Measurements from ENCODE around the gene KLK13.

The KLK13 gene

DNA sequence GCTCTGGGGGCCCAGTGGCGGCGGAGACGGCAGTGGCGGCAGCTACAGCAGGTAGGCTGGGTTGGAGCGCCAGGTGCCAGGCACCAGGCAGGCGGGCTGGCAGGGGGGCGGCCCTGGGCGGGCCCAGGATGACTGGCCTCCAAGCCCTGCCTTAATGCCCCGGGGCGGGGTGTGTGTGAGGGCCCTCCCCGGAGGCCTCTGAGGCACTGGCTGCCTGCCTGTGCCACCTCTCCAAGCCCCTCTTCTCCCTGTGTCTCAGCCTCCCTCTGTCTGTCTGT is 38.4 kb downstream of the KLK13 start, which contains the start of gene KLK11:
Gene KLK11 (minus strand): TSS at position 63 of the 278 bp plus-strand sequence. CDS start 985 bp downstream, outside the sequence.
- TF ChIP-seq ARNTL (CRISPR knock-in tag; IDR thresholded peaks at IDR 0.05; ENCODE audit: borderline replicate concordance, low read depth): no peak
- TF ChIP-seq ZNF70 (CRISPR knock-in tag; IDR thresholded peaks at IDR 0.05): no peak
- TF ChIP-seq ZNF565 (CRISPR knock-in tag; conservative IDR thresholded peaks at IDR 0.05; ENCODE audit: low read depth): no peak
- no peak for TF ChIP-seq RARB (CRISPR knock-in tag; IDR thresholded peaks at IDR 0.05)
- no peak for TF ChIP-seq ZFP3 (CRISPR knock-in tag; IDR thresholded peaks at IDR 0.05)
- TF ChIP-seq, protein P1, sequence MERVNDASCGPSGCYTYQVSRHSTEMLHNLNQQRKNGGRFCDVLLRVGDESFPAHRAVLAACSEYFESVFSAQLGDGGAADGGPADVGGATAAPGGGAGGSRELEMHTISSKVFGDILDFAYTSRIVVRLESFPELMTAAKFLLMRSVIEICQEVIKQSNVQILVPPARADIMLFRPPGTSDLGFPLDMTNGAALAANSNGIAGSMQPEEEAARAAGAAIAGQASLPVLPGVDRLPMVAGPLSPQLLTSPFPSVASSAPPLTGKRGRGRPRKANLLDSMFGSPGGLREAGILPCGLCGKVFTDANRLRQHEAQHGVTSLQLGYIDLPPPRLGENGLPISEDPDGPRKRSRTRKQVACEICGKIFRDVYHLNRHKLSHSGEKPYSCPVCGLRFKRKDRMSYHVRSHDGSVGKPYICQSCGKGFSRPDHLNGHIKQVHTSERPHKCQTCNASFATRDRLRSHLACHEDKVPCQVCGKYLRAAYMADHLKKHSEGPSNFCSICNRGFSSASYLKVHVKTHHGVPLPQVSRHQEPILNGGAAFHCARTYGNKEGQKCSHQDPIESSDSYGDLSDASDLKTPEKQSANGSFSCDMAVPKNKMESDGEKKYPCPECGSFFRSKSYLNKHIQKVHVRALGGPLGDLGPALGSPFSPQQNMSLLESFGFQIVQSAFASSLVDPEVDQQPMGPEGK (CRISPR knock-in tag; IDR thresholded peaks at IDR 0.05; ENCODE audit: borderline replicate concordance): no peak
- TF ChIP-seq TOX (CRISPR knock-in tag; IDR thresholded peaks at IDR 0.05; ENCODE audit: borderline replicate concordance): no peak
- TF ChIP-seq ZFP30 (CRISPR knock-in tag; IDR thresholded peaks at IDR 0.05): no peak
- ATAC-seq: no peak

DNA sequence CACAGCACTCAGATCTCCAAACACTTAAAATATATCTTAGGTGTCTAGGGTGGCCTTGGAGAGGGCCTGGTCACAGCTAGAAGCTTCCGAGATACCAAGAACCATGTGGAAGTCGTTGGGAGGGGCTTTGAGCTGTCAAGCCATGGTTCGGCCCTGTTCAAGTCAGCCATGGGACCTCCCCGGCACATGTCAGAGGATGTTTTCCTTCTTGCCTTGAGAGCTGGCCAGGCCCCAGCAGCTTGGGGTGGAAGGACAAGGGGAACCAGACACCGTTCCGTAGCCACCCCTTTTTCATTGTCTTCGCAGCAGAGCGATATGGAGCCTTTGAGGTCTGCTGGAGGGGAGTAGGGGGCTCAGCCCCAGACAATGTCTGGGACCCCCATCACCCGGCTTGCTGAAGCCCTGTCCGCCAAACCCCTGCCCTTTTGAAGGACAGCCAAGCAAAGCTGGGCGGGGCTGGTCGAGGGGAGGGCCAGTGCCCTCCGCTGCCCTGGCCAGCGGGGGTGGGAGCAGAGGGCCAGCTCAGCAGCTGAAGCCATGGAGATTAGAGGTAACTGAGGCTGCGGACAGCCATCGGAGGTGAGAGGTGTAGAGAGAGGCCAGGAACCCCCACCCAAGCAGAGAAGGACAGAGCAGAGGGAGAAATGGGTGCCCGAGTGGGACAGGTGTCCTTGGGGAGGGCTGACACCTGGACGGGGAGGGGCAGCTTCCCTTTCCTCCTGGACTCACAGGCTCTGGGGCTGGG is 38.9 kb downstream of the KLK13 start:
- TF ChIP-seq OSR1 (CRISPR knock-in tag; IDR thresholded peaks at IDR 0.05) (no peak), BACH2 (CRISPR knock-in tag; IDR thresholded peaks at IDR 0.05; ENCODE audit: borderline replicate concordance) (no peak), GLIS3 (CRISPR knock-in tag; IDR thresholded peaks at IDR 0.05) (no peak), POU6F1 (CRISPR knock-in tag; IDR thresholded peaks at IDR 0.05; ENCODE audit: borderline replicate concordance, low read depth) (no peak), CSDC2 (CRISPR knock-in tag; IDR thresholded peaks at IDR 0.05) (no peak), ISL1 (CRISPR knock-in tag; IDR thresholded peaks at IDR 0.05) (no peak), TOX (CRISPR knock-in tag; IDR thresholded peaks at IDR 0.05; ENCODE audit: borderline replicate concordance) (no peak), RARB (CRISPR knock-in tag; IDR thresholded peaks at IDR 0.05) (no peak)
- ATAC-seq: no peak

- ATAC-seq: no peak
- TF ChIP-seq TOX (CRISPR knock-in tag; IDR thresholded peaks at IDR 0.05; ENCODE audit: borderline replicate concordance) (no peak), ARNTL (CRISPR knock-in tag; IDR thresholded peaks at IDR 0.05; ENCODE audit: borderline replicate concordance, low read depth) (no peak), PPARA (CRISPR knock-in tag; IDR thresholded peaks at IDR 0.05; ENCODE audit: borderline replicate concordance) (no peak), BACH2 (CRISPR knock-in tag; IDR thresholded peaks at IDR 0.05; ENCODE audit: borderline replicate concordance) (no peak), GLIS3 (CRISPR knock-in tag; IDR thresholded peaks at IDR 0.05) (no peak)
- TF ChIP-seq, protein P1 (CRISPR knock-in tag; IDR thresholded peaks at IDR 0.05; ENCODE audit: borderline replicate concordance): no peak
These were observed 39.5 kb downstream of the KLK13 start for GRCh38 chr19:51025401-51025800.

DNA sequence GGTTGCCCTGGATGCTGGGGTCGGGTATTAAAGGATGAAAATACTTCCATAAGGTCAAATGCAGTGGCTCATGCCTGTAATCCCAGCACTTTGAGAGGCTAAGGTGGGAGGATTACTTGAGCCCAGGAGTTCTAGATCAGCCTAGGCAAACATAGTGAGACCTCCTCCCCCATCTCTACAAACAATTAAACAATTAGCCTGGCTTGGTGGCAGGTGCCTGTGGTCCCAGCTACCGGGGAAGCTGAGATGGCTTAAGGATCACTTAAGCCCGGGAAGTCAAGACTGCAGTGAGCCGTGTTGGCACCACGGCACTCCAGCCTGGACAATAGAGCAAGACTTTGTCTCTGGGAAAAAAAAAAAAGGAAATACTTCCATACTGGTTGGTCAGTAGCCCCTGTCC is 40.0 kb downstream of the KLK13 start:
- no peak for TF ChIP-seq ZFP3 (CRISPR knock-in tag; IDR thresholded peaks at IDR 0.05)
- TF ChIP-seq POU6F1 (CRISPR knock-in tag; IDR thresholded peaks at IDR 0.05; ENCODE audit: borderline replicate concordance, low read depth): no peak
- TF ChIP-seq, protein P2, sequence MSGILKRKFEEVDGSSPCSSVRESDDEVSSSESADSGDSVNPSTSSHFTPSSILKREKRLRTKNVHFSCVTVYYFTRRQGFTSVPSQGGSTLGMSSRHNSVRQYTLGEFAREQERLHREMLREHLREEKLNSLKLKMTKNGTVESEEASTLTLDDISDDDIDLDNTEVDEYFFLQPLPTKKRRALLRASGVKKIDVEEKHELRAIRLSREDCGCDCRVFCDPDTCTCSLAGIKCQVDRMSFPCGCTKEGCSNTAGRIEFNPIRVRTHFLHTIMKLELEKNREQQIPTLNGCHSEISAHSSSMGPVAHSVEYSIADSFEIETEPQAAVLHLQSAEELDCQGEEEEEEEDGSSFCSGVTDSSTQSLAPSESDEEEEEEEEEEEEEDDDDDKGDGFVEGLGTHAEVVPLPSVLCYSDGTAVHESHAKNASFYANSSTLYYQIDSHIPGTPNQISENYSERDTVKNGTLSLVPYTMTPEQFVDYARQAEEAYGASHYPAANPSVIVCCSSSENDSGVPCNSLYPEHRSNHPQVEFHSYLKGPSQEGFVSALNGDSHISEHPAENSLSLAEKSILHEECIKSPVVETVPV (CRISPR knock-in tag; IDR thresholded peaks at IDR 0.05): no peak
- no peak for TF ChIP-seq PPARA (CRISPR knock-in tag; IDR thresholded peaks at IDR 0.05; ENCODE audit: borderline replicate concordance)
- TF ChIP-seq OSR1 (CRISPR knock-in tag; IDR thresholded peaks at IDR 0.05): no peak
- TF ChIP-seq ZFP30 (CRISPR knock-in tag; IDR thresholded peaks at IDR 0.05): no peak
- TF ChIP-seq TCF4 (CRISPR knock-in tag; IDR thresholded peaks at IDR 0.05; ENCODE audit: borderline replicate concordance): no peak
- no peak for TF ChIP-seq BACH2 (CRISPR knock-in tag; IDR thresholded peaks at IDR 0.05; ENCODE audit: borderline replicate concordance)
- no peak for ATAC-seq

Data from SK-N-SH treated with all-trans-retinoic acid at 6 μM for 48 hours (cell line).